Esophagus muscularis mucosa (tissue), 4 donors: ENCODE measurements around the gene SASH1. TPM values are rescaled to one million over a fixed set of nuclear protein-coding genes. Genes with fewer than 3 reads are reported as not detected.
A peak's percentile ranks its signal among the peaks of the same experiment; 100 is the strongest.

ENCODE experiments used
- DNase-seq: peaks from one replicate; pipeline ENCODE4 v3.0.0-alpha.2; 2017; ENCODE audit errors: extremely low spot score
- H3K27ac ChIP-seq, 4 donors: fragments of 200-600 bp; sonication (generic); replicated peaks in 1 of 4; 1 replicate in 3 of 4; 2 replicates in 1 of 4; pipeline ENCODE4 v1.5.1; 2016 to 2019; ENCODE audit warnings: mild to moderate bottlenecking in 1 of 4
- H3K27me3 ChIP-seq, 4 donors: fragments of 200-600 bp; sonication (generic); one replicate each; pipeline versions ENCODE4 v1.5.1 to v1.6.0; 2016 to 2019
- H3K36me3 ChIP-seq, 4 donors: fragments of 200-600 bp; sonication (generic); one replicate each; pipeline ENCODE4 v1.5.1; 2016 to 2019
- H3K4me1 ChIP-seq, 4 donors: fragments of 200-600 bp; sonication (generic); one replicate each; pipeline ENCODE4 v1.5.1; 2016 to 2019
- H3K4me3 ChIP-seq, 4 donors: fragments of 200-600 bp; sonication (generic); 1 replicate in 2 of 4; 2 replicates in 2 of 4; pipeline ENCODE4 v1.5.1; 2016 to 2019; ENCODE audit warnings: mild to moderate bottlenecking in 4 of 4, moderate library complexity in 1 of 4
- H3K9me3 ChIP-seq, 4 donors: fragments of 200-600 bp; sonication (generic); 1 replicate in 3 of 4; 2 replicates in 1 of 4; pipeline ENCODE4 v1.5.1; 2016 to 2019
- EP300 ChIP-seq: sonication (generic); formaldehyde crosslinking; IDR thresholded peaks from one replicate; pipeline ENCODE4 v1.6.1; 2017; ENCODE audit warnings: antibody characterized with exemption
- POLR2A ChIP-seq: fragments of 450-650 bp; IDR thresholded peaks from one replicate; pipeline ENCODE4 v1.6.1; 2017; ENCODE audit warnings: antibody characterized with exemption, moderate library complexity, mild to moderate bottlenecking, low read depth
- POLR2AphosphoS5 ChIP-seq, 2 donors: sonication (generic); formaldehyde crosslinking; IDR thresholded peaks; one replicate each; pipeline ENCODE4 v1.6.1; 2017; ENCODE audit warnings: antibody characterized with exemption in 2 of 2
- WGBS: methylation state at CpG from one replicate; pipeline ENCODE4 v1.1.5; 2018; 5-methylcytosine and 5-hydroxymethylcytosine counted together
- intact Hi-C: fragments of 100-400 bp; cut with DNase I; formaldehyde crosslinking; loops from one replicate; pipeline ENCODE4 v1.15.1; 2023
- total RNA-seq, 4 donors: library from RNA; depleted of rRNA; stranded (reverse); fragments of >200 nt; gene quantifications; one replicate each; pipeline versions ENCODE4 v1.1.0 to v1.2.1, GENCODE V29; 2016
- TF ChIP-seq, protein P1 (sequence below), 3 experiments: fragments of 200-600 bp in 2 of 3; fragments of 450-650 bp in 1 of 3; sonication (generic) in 2 of 3; IDR thresholded peaks; one replicate each; pipeline ENCODE4 v1.5.1; 2017 to 2019; ENCODE audit warnings: antibody characterized with exemption in 3 of 3, mild to moderate bottlenecking in 2 of 3, moderate library complexity in 1 of 3

SASH1 gene
- total RNA-seq, 4 donors from 2014 or later = 56.5 to 86.6 (median 70.3) TPM

DNA sequence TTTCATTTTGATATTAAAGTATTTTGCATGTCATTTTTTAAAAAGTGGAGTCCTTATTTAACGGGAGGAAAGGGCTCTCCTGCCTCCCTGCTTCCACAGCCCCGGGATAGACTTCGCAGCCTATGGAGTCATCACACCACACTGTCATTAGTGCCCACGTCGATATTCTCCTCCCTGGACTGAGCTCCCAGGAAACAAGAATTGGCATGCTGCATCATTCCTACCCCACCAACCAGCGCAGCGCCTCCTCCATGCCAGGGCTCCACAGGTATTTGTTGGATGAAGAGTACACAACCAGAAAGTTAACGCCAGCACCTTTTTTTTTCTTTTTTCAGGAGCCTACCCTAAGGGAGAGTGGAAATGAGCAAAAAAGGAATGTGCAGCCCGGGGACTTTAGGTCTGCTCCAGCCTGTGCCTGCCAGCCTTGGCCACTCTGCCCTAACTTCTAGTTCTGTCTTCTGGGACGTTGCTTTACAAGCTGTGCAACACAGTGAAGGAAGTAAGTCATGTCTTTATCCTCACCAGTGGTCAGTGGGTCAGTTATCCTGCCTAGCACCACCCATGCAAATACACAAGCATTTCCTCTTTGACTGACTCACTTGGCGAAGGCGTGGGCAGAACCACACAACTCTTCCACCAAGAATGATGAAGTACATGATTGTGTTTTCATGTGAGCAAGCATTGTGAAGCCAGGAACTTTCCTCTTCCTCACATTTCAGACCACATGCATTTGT, 223.5 kb downstream of the SASH1 start:
- intact Hi-C loops = no loop called here
- Histone ChIP-seq H3K27ac (no peak overlapping the region), H3K36me3 (no peaks in the 10 kb centered on the region), H3K9me3 (no peaks in the 10 kb centered on the region), H3K27me3 (no peaks in the 10 kb centered on the region), H3K4me3 (no peak overlapping the region), H3K4me1 (no peaks in the 10 kb centered on the region)
- TF ChIP-seq POLR2A = no peak
- TF ChIP-seq EP300 = no peak
- TF ChIP-seq, protein P1, sequence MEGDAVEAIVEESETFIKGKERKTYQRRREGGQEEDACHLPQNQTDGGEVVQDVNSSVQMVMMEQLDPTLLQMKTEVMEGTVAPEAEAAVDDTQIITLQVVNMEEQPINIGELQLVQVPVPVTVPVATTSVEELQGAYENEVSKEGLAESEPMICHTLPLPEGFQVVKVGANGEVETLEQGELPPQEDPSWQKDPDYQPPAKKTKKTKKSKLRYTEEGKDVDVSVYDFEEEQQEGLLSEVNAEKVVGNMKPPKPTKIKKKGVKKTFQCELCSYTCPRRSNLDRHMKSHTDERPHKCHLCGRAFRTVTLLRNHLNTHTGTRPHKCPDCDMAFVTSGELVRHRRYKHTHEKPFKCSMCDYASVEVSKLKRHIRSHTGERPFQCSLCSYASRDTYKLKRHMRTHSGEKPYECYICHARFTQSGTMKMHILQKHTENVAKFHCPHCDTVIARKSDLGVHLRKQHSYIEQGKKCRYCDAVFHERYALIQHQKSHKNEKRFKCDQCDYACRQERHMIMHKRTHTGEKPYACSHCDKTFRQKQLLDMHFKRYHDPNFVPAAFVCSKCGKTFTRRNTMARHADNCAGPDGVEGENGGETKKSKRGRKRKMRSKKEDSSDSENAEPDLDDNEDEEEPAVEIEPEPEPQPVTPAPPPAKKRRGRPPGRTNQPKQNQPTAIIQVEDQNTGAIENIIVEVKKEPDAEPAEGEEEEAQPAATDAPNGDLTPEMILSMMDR (IDR thresholded peaks at IDR 0.05) = no peak
- peak in 1 of 2 donors; percentile 19 for TF ChIP-seq POLR2AphosphoS5 (IDR thresholded peaks at IDR 0.05)
- WGBS = 70% methylated on average over 12 of the region's 12 CpGs
- no peak for DNase-seq

DNA sequence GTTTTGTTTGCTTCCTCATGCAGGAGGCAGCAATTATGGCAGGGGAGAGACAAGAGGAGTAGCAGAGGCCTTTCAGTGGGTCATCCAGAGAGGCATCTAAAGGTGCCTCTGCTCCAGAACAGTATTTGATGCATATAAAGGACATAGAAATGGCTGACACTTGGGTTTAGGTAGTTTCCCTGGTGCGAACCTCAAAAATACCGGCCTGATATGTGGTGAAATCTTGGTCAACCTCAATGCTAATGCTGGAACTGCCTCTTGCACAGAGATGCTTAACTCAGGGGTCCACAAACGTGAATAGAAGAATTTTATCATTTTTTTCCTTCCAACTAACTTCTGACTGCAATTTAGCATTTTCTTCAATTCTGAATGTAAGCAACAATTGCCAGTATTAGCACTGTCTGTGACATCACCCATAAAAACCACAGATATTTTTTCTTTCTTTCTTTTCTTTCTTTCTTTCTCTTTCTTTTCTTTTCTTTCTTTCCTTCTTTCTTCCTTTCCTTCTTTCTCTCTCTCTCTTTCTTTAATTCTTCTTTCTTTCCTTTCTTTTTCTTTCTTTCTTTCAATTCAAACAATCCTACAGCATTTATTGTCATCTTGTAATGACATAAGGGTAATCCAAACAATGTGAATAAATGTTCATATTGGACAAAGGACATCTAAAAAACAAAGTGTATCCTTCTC, 224.2 kb downstream of the SASH1 start:
- no peaks in the 10 kb centered on the region for H3K9me3 ChIP-seq
- H3K4me1 ChIP-seq = no peaks in the 10 kb centered on the region
- 75% methylated on average over 3 of the region's 3 CpGs for WGBS
- no peak overlapping the region for H3K4me3 ChIP-seq
- DNase-seq = no peak
- H3K27me3 ChIP-seq = no peaks in the 10 kb centered on the region
- no peak for TF ChIP-seq POLR2AphosphoS5 (IDR thresholded peaks at IDR 0.05)
- TF ChIP-seq POLR2A = no peak
- no peak overlapping the region for H3K27ac ChIP-seq
- intact Hi-C loops = no loop called here
- no peaks in the 10 kb centered on the region for H3K36me3 ChIP-seq

DNA sequence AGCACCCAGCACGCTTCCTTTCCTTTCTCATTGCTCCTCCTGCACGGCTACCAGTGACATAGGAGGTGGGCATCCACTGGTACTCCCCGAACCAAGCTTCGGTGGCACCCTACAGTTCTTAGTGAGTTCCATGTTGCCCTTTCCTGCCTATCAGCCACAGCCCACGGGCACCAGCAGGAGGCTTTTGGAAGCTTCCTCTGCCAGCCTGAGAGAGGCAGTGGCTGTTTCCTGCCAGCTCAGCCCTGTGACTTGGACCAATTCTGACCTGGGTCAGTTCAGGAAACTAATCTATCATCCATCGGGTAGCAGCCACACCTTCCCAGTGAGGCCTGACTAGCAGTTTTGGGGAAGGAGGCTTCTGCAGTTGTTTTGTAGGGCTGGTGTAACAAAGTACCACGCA, 227.8 kb downstream of the SASH1 start:
- H3K36me3 ChIP-seq = no peaks in the 10 kb centered on the region
- no peak overlapping the region for H3K27ac ChIP-seq
- intact Hi-C loops = no loop called here
- no peak for DNase-seq
- H3K9me3 ChIP-seq = no peaks in the 10 kb centered on the region
- TF ChIP-seq EP300 (no peak), POLR2AphosphoS5 (IDR thresholded peaks at IDR 0.05) (no peak), POLR2A (no peak)
- TF ChIP-seq, protein P1 (IDR thresholded peaks at IDR 0.05) = no peak
- WGBS = 80% methylated on average over 7 of the region's 7 CpGs
- no peaks in the 10 kb centered on the region for H3K4me1 ChIP-seq
- no peaks in the 10 kb centered on the region for H3K27me3 ChIP-seq
- no peak overlapping the region for H3K4me3 ChIP-seq

DNA sequence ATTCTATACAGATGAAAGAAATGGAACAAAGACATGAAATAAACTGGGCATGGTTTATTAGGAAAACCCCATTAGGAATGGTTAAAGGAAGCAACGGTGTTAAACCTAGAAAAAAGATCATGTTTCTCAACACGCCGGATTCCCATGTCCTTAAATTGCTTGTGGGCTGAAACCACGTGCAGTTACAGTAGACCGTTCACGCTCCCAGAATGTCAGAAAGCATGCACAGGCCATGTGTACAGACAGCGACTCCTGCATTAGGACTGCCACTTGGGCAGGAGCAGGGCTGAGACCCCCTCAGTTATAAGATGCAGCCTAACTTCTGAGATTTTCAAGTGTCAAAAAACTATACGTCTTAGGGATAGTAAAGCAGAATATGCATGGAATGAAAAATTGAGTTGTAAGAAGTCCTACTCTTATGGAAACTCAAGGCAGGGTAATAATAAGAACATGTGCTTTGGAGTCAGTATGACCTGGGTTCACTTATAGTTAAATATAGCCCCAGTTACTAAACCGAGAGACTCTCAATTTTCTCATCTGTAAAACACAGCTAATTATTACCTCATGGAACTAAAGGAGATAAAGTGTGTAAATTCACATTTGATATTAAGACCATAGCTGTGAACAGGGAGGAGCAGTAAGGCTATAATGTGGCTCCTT, 230.2 kb downstream of the SASH1 start:
- TF ChIP-seq EP300 (no peak), POLR2AphosphoS5 (IDR thresholded peaks at IDR 0.05) (no peak), POLR2A (no peak)
- intact Hi-C loops = no loop called here
- no peak for DNase-seq

DNA sequence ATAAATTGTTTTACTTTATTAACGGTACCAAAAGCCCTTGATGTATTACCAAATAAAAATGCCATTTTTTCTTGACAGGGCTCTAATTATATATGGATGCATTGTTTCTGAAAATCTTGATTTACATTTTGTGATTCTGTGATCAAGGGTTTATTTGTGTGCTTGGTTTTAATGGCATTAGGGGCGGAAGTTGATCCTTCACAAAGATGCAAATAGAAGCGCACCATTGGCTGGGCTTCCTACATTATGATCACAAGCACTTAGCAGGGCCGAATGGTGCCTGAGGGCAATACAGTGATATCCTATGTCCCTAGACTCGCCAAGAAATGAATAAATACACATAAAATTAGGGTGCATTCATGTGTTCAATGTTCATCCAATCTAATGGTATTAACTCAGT, 231.3 kb downstream of the SASH1 start:
- no peaks in the 10 kb centered on the region for H3K27me3 ChIP-seq
- 86% methylated on average over 5 of the region's 5 CpGs for WGBS
- no peak overlapping the region for H3K4me3 ChIP-seq
- TF ChIP-seq POLR2A = no peak
- TF ChIP-seq, protein P1 (IDR thresholded peaks at IDR 0.05) = no peak
- TF ChIP-seq POLR2AphosphoS5 (IDR thresholded peaks at IDR 0.05) = no peak
- no peak for TF ChIP-seq EP300
- no peaks in the 10 kb centered on the region for H3K36me3 ChIP-seq
- intact Hi-C loops = no loop called here
- H3K27ac ChIP-seq = no peak overlapping the region
- peaks cover 0 to 11% (median 8%) of the 10 kb centered on the region in 4 donors for H3K4me1 ChIP-seq
- H3K9me3 ChIP-seq = no peaks in the 10 kb centered on the region
- no peak for DNase-seq

More for the DNA sequence above, 230.2 kb downstream of the SASH1 start:
- Histone ChIP-seq H3K9me3 (no peaks in the 10 kb centered on the region), H3K27me3 (no peaks in the 10 kb centered on the region), H3K4me3 (no peak overlapping the region), H3K27ac (no peak overlapping the region), H3K36me3 (no peaks in the 10 kb centered on the region), H3K4me1 (no peaks in the 10 kb centered on the region)
- WGBS = 87% methylated on average over 9 of the region's 9 CpGs
